GM18526 (cell line): ENCODE results near the gene RMND1.

Experiments
- POLR2A ChIP-seq: IDR thresholded peaks from 3 replicates; pipeline ENCODE4 v1.6.1; 2011; ENCODE audit not compliant: insufficient read length; ENCODE audit errors: extremely low read depth

RMND1 gene

GRCh38 chr6:151451950-151452749, at the start of gene RMND1:
TSS of gene RMND1 (minus strand) at chr6:151452126. CDS start at chr6:151445811, 6,315 bp downstream.
- peak; percentile 75 for TF ChIP-seq POLR2A

- TF ChIP-seq POLR2A: no peak
Measured at GRCh38 chr6:151499551-151499950, 47.6 kb upstream of the RMND1 start.

- TF ChIP-seq POLR2A: no peak
Measured at GRCh38 chr6:151498327-151498726, 46.4 kb upstream of the RMND1 start.

- no peak for TF ChIP-seq POLR2A
Measured at GRCh38 chr6:151497905-151498304, 46.0 kb upstream of the RMND1 start.

DNA sequence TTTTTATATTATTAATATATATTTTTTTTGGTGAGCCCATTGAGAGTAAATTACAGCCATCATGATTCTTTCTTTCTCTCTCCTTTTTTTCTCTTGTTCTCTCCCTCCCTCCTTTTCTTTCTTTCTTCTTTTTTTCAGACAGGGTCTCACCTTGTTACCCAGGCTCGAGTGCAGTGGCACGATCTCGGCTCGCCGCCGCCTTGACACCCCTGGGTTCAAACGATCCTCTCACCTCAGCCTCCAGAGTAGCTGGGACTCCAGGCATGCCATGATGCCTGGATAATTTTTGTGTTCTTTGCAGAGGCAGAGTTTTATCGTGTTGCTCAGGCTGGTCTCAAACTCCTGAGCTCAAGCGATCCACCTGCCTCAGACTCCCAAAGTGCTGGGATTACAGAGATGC, 43.5 kb upstream of the RMND1 start:
- TF ChIP-seq POLR2A: no peak

- TF ChIP-seq POLR2A: no peak
Measured at GRCh38 chr6:151494936-151495320, 43.0 kb upstream of the RMND1 start.

GRCh38 chr6:151494235-151494935, 42.5 kb upstream of the RMND1 start:
- TF ChIP-seq POLR2A: no peak

DNA sequence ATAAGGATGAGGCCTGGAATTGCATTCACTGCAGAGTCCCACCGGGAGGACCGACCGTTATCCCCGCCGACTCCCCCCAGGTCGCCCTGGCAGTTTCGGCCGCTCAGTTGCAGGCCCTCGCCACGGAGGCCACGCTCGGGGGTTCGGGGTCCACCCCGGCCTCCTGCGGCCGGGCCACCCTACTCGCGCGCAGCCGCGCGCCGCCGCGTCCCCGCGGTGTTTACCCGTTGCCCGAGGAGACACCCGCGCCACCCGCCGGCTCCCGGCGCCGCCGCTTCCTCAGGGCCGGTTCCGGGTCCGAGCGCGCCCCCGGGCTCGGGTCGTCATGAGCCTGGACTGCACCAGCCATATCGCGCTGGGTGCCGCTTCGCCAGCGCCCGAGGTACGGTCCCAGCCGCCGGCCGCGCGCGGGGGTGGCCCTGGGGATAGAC, 41.9 kb upstream of the RMND1 start, which contains the start of gene CCDC170:
Gene CCDC170 (plus strand): TSS at position 214 of the 431 bp plus-strand sequence. CDS start 112 bp downstream, at position 326.
- no peak for TF ChIP-seq POLR2A

- no peak for TF ChIP-seq POLR2A
Measured at GRCh38 chr6:151493161-151493803, 41.4 kb upstream of the RMND1 start.

- no peak for TF ChIP-seq POLR2A
Measured at GRCh38 chr6:151490996-151491395, 39.1 kb upstream of the RMND1 start.

DNA sequence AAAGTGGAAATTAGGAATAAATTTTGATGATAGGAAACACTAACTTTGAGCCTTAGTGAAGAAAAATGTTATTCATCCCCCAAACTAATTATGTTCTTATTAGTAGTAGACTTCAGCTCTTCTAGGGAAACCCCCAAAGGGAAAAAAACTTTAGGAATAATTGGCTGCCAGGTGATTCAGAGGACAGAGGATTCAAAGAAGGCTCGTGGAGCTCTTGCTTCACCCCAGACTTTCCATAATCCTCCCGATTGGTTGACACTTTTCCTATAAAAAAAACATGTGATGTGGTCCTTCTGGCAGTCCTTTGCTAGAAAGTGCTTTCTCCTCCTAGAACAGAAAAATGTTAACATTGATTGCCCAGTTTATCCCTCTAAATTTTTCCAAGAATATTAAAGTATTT, 36.3 kb upstream of the RMND1 start:
- no peak for TF ChIP-seq POLR2A

DNA sequence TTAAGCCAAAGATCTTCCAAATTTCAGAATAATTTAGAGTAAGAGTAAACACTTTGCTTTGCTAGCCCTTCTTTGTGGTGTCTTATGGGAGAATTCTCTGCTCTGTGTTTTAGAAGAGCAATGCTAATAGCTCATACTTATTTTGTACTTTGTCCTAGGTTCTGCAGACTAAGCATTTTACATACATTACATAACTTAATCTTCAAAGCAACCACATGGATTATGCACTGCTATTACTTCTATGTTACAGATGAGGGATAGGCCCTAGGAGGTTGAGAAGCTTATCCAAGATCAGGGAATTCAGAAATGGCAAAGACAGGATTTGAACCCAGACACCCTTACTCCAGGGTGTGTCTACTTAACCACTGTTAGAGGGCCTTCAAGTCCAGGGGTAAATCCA, 32.1 kb upstream of the RMND1 start:
- TF ChIP-seq POLR2A: no peak

- no peak for TF ChIP-seq POLR2A
Measured at GRCh38 chr6:151482290-151482689, 30.4 kb upstream of the RMND1 start.

- TF ChIP-seq POLR2A: no peak
Measured at GRCh38 chr6:151481786-151482185, 29.9 kb upstream of the RMND1 start.

DNA sequence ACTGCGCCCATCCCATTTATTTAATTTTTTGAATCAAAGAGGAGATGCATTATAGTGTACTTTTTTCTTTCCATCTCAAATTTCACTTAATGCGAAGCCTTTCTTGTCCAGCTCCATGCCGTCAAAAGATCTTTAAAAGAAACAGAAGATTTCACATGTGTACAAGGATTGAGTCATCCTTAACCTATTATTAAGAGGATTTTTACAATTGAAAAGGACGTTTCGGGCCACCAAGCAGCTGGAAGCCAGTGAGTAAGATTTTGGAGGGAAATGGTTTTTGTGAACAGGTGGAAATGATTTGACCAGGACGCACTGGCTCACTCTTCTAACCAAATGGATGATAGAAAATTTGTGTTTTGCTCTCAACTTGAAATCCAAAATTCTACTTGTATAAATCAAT, 26.7 kb upstream of the RMND1 start:
- TF ChIP-seq POLR2A: no peak

DNA sequence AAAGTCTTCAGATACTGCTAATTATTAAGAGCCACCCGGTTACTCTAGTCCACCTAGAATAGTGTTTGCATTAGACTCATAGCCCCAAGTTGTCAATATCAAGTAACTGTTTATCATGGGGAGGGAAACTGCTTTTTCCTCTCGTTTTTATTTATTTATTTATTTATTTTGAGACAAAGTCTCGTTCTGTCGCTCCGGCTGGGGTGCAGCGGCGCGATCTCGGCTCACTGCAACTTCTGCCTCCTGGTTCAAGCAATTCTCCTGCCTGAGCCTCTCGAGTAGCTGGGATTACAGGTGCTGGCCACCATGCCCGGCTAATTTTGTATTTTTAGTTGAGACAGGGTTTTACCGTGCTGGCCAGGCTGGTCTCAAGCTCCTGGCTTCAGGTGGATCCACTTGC, 25.8 kb upstream of the RMND1 start:
- TF ChIP-seq POLR2A: no peak
